HCT116 (cell line): ENCODE measurements around the gene TBX2. TPM values are rescaled to one million over a fixed set of nuclear protein-coding genes. Genes with fewer than 3 reads are reported as not detected.

Experiments
- ATAC-seq: fragments of 200-7000 bp; cut with Tn5 transposase; 2 replicates; pipeline ENCODE4 v1.9.1; 2020; ENCODE audit warnings: mild to moderate bottlenecking, moderate library complexity
- BruUV-seq: library from RNA; stranded (reverse); fragments of 400-500 nt; replicated peaks from 2 replicates; lab custom pipeline; 2021; lab: Mats Ljungman, UMichigan
- CTCF ChIA-PET: fragments of 300-600 bp; sonication (Branson Sonifier 250); formaldehyde crosslinking; loops from one replicate; lab custom pipeline; 2021; ENCODE audit warnings: antibody characterized with exemption; lab: Charles Lee
- POLR2A ChIA-PET: fragments of 300-600, 350-600 bp; sonication (Branson Sonifier 250); formaldehyde crosslinking; loops from one replicate; lab custom pipeline; 2021; ENCODE audit warnings: antibody characterized with exemption; lab: Charles Lee
- RAD21 ChIA-PET, 2 experiments: fragments of 300-600 bp; sonication (Branson Sonifier 250); formaldehyde crosslinking; loops; one replicate each; lab custom pipeline; 2023; ENCODE audit warnings: low total read pairs in 2 of 2; ENCODE audit not compliant: uncharacterized antibody in 2 of 2, unreplicated experiment in 2 of 2, low non-redundant PET in 1 of 2; lab: Charles Lee
- DNase-seq: peaks from one replicate; pipeline ENCODE4 v3.0.0-alpha.2; 2010; ENCODE audit warnings: low read depth, low spot score
- H2AFZ ChIP-seq: fragments of 200-600 bp; shearing (Covaris generic), sonication (generic); 2 replicates; pipeline ENCODE4 v1.6.1; 2017; ENCODE audit warnings: low read depth, mixed run types, mixed read lengths, antibody characterized with exemption, low read length; ENCODE audit not compliant: poor library complexity, severe bottlenecking
- H3K27ac ChIP-seq: 2 replicates; pipeline ENCODE4 v1.5.1; 2012; ENCODE audit warnings: low read depth, low read length
- H3K27me3 ChIP-seq: fragments of 200-600 bp; sonication (generic); 2 replicates; pipeline ENCODE4 v1.6.1; 2016; ENCODE audit warnings: mixed run types, low read length, mixed read lengths; ENCODE audit not compliant: insufficient read depth
- H3K36me3 ChIP-seq, 2 experiments: fragments of 200-500 bp in 1 of 2; fragments of 200-600 bp in 1 of 2; sonication (Bioruptor generic) in 1 of 2; sonication (generic) in 1 of 2; 2 replicates each; pipeline versions ENCODE4 v1.5.1 to v1.6.1; 2014 to 2016; ENCODE audit warnings: low read length in 2 of 2, inconsistent platforms in 1 of 2, mixed read lengths in 1 of 2, mixed run types in 1 of 2; ENCODE audit not compliant: insufficient read depth in 2 of 2, control insufficient read depth in 1 of 2
- H3K4me1 ChIP-seq, 2 experiments: fragments of 200-600 bp in 1 of 2; sonication (generic) in 1 of 2; 2 replicates each; pipeline versions ENCODE4 v1.5.1 to v1.6.1; 2012 to 2017; ENCODE audit warnings: low read length in 2 of 2, inconsistent platforms in 1 of 2, mild to moderate bottlenecking in 1 of 2, mixed read lengths in 1 of 2, mixed run types in 1 of 2, moderate library complexity in 1 of 2; ENCODE audit not compliant: insufficient read depth in 2 of 2, control insufficient read depth in 1 of 2
- H3K4me2 ChIP-seq: fragments of 200-600 bp; sonication (generic); 2 replicates; pipeline ENCODE4 v1.6.1; 2017; ENCODE audit warnings: mixed run types, low read length, mixed read lengths
- H3K4me3 ChIP-seq, 2 experiments: fragments of 200-600 bp in 1 of 2; sonication (generic) in 1 of 2; replicated peaks in 1 of 2; 2 replicates each; pipeline ENCODE4 v1.5.1; 2011 to 2016; ENCODE audit warnings: low read length in 2 of 2, control low read depth in 1 of 2, low read depth in 1 of 2, mild to moderate bottlenecking in 1 of 2, mixed read lengths in 1 of 2, mixed run types in 1 of 2
- H3K79me2 ChIP-seq: fragments of 200-600 bp; sonication (generic); 2 replicates; pipeline ENCODE4 v1.6.1; 2017; ENCODE audit warnings: mild to moderate bottlenecking, mixed run types, low read length, moderate library complexity, mixed read lengths; ENCODE audit not compliant: insufficient read depth
- H3K9ac ChIP-seq: fragments of 200-600 bp; sonication (generic); 2 replicates; pipeline ENCODE4 v1.6.1; 2016; ENCODE audit warnings: low read length, mixed read lengths
- H3K9me2 ChIP-seq: fragments of 200-600 bp; sonication (generic), shearing (Covaris generic); 2 replicates; pipeline ENCODE4 v1.6.1; 2017; ENCODE audit warnings: mixed run types, mild to moderate bottlenecking, moderate library complexity; ENCODE audit not compliant: insufficient read depth
- H3K9me3 ChIP-seq, 2 experiments: fragments of 200-500 bp in 1 of 2; fragments of 200-600 bp in 1 of 2; sonication (Bioruptor generic) in 1 of 2; sonication (generic) in 1 of 2; 2 replicates each; pipeline ENCODE4 v1.6.1; 2014 to 2017; ENCODE audit warnings: low read length in 2 of 2, mixed read lengths in 2 of 2, inconsistent platforms in 1 of 2, low read depth in 1 of 2, mild to moderate bottlenecking in 1 of 2, mixed run types in 1 of 2, moderate library complexity in 1 of 2; ENCODE audit not compliant: control insufficient read depth in 1 of 2, insufficient read depth in 1 of 2
- H4K20me1 ChIP-seq: fragments of 200-600 bp; sonication (generic), shearing (Covaris generic); 2 replicates; pipeline ENCODE4 v1.6.1; 2017; ENCODE audit warnings: mixed run types, mild to moderate bottlenecking, moderate library complexity; ENCODE audit not compliant: insufficient read depth
- EGR1 ChIP-seq: IDR thresholded peaks from 2 replicates; pipeline ENCODE4 v1.6.1; 2012; ENCODE audit warnings: low read depth
- ELF1 ChIP-seq: IDR thresholded peaks from 2 replicates; pipeline ENCODE4 v1.6.1; 2012; ENCODE audit warnings: low read depth, borderline replicate concordance
- EZH2phosphoT487 ChIP-seq: fragments of 200-600 bp; IDR thresholded peaks from 2 replicates; pipeline ENCODE4 v1.6.1; 2018; ENCODE audit warnings: antibody characterized with exemption, borderline replicate concordance
- JUND ChIP-seq: IDR thresholded peaks from 2 replicates; pipeline ENCODE4 v1.6.1; 2012
- POLR2AphosphoS5 ChIP-seq: IDR thresholded peaks from 2 replicates; pipeline ENCODE4 v1.6.1; 2011; ENCODE audit warnings: mild to moderate bottlenecking, low read depth, low read length, moderate library complexity
- RAD21 ChIP-seq: IDR thresholded peaks from 2 replicates; pipeline ENCODE4 v1.6.1; 2012; ENCODE audit warnings: low read depth, mild to moderate bottlenecking
- SIN3A ChIP-seq: IDR thresholded peaks from 2 replicates; pipeline ENCODE4 v1.6.1; 2012; ENCODE audit warnings: low read depth
- SP1 ChIP-seq: IDR thresholded peaks from 2 replicates; pipeline ENCODE4 v1.6.1; 2012; ENCODE audit warnings: low read depth
- TCF7L2 ChIP-seq: IDR thresholded peaks from 2 replicates; pipeline ENCODE4 v1.7.0; 2011; ENCODE audit warnings: borderline replicate concordance, inconsistent platforms; ENCODE audit not compliant: insufficient read depth, insufficient read length; ENCODE audit errors: extremely low read depth
- ZFX ChIP-seq: fragments of 450-650 bp; IDR thresholded peaks from 2 replicates; pipeline ENCODE4 v1.6.1; 2017
- intact Hi-C: fragments of 100-400 bp; cut with micrococcal nuclease; formaldehyde crosslinking; loops from 2 replicates; pipeline ENCODE4 v1.10.0; 2022
- total RNA-seq: library from RNA; stranded (reverse); gene quantifications from one replicate; pipeline ENCODE4 v1.2.1, GENCODE V29; 2021; ENCODE audit not compliant: unreplicated experiment
- TF ChIP-seq, protein P1 (sequence below): IDR thresholded peaks from 2 replicates; pipeline ENCODE4 v1.6.1; 2012; ENCODE audit warnings: low read depth
- TF ChIP-seq, protein P2 (sequence below), 3 experiments: fragments of 200-600 bp in 1 of 3; sonication (generic) in 1 of 3; IDR thresholded peaks in 2 of 3; conservative IDR thresholded peaks in 1 of 3; 2 replicates each; pipeline ENCODE4 v1.5.1; 2012 to 2017; ENCODE audit warnings: low read depth in 2 of 3, low read length in 2 of 3, antibody characterized with exemption in 1 of 3, borderline replicate concordance in 1 of 3, control low read depth in 1 of 3, mild to moderate bottlenecking in 1 of 3, mixed read lengths in 1 of 3, mixed run types in 1 of 3, moderate library complexity in 1 of 3; ENCODE audit not compliant: insufficient read depth in 1 of 3
- TF ChIP-seq, protein P3 (sequence below): IDR thresholded peaks from 2 replicates; pipeline ENCODE4 v1.6.1; 2012

The TBX2 gene
- total RNA-seq, 1 experiment from 2014 or later: 0.71 TPM

DNA sequence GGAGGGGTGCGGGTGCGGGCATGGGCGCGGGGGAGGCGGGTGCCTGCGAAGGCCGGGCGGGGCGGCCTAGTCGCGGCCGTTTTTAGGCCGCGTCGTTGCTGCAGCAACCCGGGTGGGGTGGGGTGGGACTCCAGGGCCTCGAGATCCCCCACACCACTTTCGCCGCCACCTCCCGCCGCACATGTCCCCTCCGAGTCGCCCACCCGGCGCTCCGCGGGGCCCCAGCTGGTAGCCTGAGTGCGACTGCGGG is 11.3 kb downstream of the TBX2 start (continued):
- TF ChIP-seq, protein P1, sequence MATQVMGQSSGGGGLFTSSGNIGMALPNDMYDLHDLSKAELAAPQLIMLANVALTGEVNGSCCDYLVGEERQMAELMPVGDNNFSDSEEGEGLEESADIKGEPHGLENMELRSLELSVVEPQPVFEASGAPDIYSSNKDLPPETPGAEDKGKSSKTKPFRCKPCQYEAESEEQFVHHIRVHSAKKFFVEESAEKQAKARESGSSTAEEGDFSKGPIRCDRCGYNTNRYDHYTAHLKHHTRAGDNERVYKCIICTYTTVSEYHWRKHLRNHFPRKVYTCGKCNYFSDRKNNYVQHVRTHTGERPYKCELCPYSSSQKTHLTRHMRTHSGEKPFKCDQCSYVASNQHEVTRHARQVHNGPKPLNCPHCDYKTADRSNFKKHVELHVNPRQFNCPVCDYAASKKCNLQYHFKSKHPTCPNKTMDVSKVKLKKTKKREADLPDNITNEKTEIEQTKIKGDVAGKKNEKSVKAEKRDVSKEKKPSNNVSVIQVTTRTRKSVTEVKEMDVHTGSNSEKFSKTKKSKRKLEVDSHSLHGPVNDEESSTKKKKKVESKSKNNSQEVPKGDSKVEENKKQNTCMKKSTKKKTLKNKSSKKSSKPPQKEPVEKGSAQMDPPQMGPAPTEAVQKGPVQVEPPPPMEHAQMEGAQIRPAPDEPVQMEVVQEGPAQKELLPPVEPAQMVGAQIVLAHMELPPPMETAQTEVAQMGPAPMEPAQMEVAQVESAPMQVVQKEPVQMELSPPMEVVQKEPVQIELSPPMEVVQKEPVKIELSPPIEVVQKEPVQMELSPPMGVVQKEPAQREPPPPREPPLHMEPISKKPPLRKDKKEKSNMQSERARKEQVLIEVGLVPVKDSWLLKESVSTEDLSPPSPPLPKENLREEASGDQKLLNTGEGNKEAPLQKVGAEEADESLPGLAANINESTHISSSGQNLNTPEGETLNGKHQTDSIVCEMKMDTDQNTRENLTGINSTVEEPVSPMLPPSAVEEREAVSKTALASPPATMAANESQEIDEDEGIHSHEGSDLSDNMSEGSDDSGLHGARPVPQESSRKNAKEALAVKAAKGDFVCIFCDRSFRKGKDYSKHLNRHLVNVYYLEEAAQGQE: no peak
- TF ChIP-seq ZFX (no peak), ELF1 (no peak), POLR2AphosphoS5 (no peak), SIN3A (no peak), JUND (no peak)
- TF ChIP-seq, protein P2, sequence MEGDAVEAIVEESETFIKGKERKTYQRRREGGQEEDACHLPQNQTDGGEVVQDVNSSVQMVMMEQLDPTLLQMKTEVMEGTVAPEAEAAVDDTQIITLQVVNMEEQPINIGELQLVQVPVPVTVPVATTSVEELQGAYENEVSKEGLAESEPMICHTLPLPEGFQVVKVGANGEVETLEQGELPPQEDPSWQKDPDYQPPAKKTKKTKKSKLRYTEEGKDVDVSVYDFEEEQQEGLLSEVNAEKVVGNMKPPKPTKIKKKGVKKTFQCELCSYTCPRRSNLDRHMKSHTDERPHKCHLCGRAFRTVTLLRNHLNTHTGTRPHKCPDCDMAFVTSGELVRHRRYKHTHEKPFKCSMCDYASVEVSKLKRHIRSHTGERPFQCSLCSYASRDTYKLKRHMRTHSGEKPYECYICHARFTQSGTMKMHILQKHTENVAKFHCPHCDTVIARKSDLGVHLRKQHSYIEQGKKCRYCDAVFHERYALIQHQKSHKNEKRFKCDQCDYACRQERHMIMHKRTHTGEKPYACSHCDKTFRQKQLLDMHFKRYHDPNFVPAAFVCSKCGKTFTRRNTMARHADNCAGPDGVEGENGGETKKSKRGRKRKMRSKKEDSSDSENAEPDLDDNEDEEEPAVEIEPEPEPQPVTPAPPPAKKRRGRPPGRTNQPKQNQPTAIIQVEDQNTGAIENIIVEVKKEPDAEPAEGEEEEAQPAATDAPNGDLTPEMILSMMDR (IDR thresholded peaks at IDR 0.05 in 2 of 3, conservative IDR thresholded peaks at IDR 0.05 in 1 of 3; ENCODE audit: borderline replicate concordance in 1 of 3, insufficient read depth in 1 of 3, low read depth in 2 of 3, low read length in 2 of 3): no peak

DNA sequence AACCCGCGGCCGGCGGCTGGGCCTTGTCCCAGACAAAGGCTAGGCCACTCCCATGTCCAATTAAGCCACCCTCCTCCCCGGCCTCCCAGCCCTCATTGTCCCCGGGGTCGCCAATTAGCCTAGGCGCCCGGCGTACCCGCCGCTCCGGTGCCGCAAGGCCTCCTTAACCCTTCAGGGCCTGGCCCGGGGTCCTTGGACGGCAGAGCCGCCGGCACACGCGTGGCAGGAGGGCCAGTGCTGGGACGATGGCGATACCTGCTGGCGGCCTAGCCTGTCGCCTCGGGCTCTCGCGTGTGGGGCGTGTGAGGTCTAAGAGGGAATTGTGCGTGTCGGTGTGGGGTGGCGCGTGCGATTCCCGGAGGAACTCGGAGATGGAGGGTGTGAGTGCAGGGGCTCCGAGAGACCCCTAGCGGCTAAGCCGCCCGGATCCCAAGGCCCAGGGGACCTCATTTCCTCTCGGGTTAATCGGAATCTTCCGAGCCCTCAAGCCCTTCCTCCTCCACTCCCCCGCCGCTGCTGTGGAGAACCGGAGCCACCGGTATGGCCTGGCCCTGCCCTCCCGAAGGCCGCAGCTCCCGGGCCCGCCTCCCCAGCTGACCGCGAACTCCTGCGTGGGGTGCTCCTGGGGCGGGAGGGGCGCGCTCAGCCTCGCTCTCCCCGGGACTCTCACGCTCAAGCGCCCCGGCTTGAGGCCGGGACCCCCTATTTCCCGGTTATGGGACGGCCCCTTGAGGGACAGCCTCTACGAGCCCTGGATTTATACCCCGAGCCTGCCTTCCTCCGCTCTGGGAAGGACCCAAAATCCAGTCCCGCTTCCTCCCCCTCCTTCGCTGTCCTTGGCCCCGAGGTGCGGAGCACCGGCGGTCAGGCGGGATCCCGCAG is 11.9 kb downstream of the TBX2 start:
- Histone ChIP-seq H2AFZ (peak overlapping the region; percentile 58), H4K20me1 (no peaks in the 10 kb centered on the region), H3K9ac (peak overlapping the region; percentile 75), H3K4me2 (peak overlapping the region; percentile 93), H3K36me3 (no peaks in the 10 kb centered on the region), H3K4me1 (peaks cover 53 to 62% of the 10 kb centered on the region in 2 experiments), H3K27me3 (no peaks in the 10 kb centered on the region), H3K4me3 (peak overlapping the region; percentile 54 to 64), H3K27ac (peak overlapping the region; percentile 97), H3K79me2 (no peaks in the 10 kb centered on the region), H3K9me2 (no peaks in the 10 kb centered on the region), H3K9me3 (no peaks in the 10 kb centered on the region)
- TF ChIP-seq POLR2AphosphoS5 (peak; percentile 33), JUND (no peak), EGR1 (no peak), RAD21 (0 out of 2 replicates have a peak, but pooled peaks have one; percentile 5), EZH2phosphoT487 (no peak), SIN3A (no peak), SP1 (no peak), ZFX (peak; percentile 99), ELF1 (no peak), TCF7L2 (peak; percentile 19)
- TF ChIP-seq, protein P1: no peak
- TF ChIP-seq, protein P3, sequence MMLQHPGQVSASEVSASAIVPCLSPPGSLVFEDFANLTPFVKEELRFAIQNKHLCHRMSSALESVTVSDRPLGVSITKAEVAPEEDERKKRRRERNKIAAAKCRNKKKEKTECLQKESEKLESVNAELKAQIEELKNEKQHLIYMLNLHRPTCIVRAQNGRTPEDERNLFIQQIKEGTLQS: no peak
- ChIA-PET CTCF (interaction anchor here (0.6 to 5.0 kb wide), 27 partner anchors 9 to 698 kb away, joined by 3 to 60 read pairs (median 5); no protein-coding TSS in a partner anchor), POLR2A (no interaction called here), RAD21 (interaction anchor here (0.7 to 2.1 kb wide), 10 partner anchors 13 to 691 kb away, joined by 3 to 11 read pairs (median 3); no protein-coding TSS in a partner anchor)
- DNase-seq (no peak), ATAC-seq (peak; percentile 31)
- intact Hi-C loops: loop anchor here (1.0 to 5.0 kb wide), 9 partner anchors 140 to 698 kb away; partner anchors contain the start of gene MED13
- BruUV-seq: no TSS peak
